ENCODE data around the gene ARHGAP6. TPM values are rescaled to one million over a fixed set of nuclear protein-coding genes. Genes with fewer than 3 reads are reported as not detected.

The ARHGAP6 gene
- total and polyA plus RNA-seq, 2 of the 13 experiments (the other 11 are each of a cell fraction or from before 2014, with no cell fraction given): 0.11 TPM; not detected in 1

- CTCF ChIA-PET (ENCODE audit: low intra/inter-chr PET ratio, low total read pairs): no interaction called here
These were observed 12.4 kb upstream of the ARHGAP6 start for GRCh38 chrX:11678158-11678557.

More at GRCh38 chrX:11678158-11678557, 12.4 kb upstream of the ARHGAP6 start:
- Histone ChIP-seq H3K79me2 (ENCODE audit: insufficient read depth, low read length) (no peaks in the 10 kb centered on the region), H3K27ac (ENCODE audit: extremely low read length, insufficient read depth, low read length) (no peak overlapping the region), H3K4me3 (replicated peaks in 1 of 3; ENCODE audit: insufficient read depth in 1 of 3, low read depth in 2 of 3, low read length in 3 of 3) (no peak overlapping the region), H3K36me3 (replicated peaks in 1 of 2; ENCODE audit: control insufficient read depth in 1 of 2, insufficient read depth in 2 of 2, low read length in 2 of 2) (no peaks in the 10 kb centered on the region), H3K27me3 (ENCODE audit: control insufficient read depth in 1 of 2, insufficient read depth in 2 of 2, low read length in 2 of 2) (no peaks in the 10 kb centered on the region), H2AFZ (ENCODE audit: low read length) (no peak overlapping the region), H3K9me3 (ENCODE audit: low read length) (no peaks in the 10 kb centered on the region), H3K4me1 (ENCODE audit: insufficient read depth, low read length) (no peaks in the 10 kb centered on the region), H3K4me2 (ENCODE audit: low read depth, low read length) (no peak overlapping the region), H4K20me1 (ENCODE audit: insufficient read depth, low read length) (no peaks in the 10 kb centered on the region), H3K9ac (ENCODE audit: insufficient read depth, low read depth, low read length) (no peak overlapping the region)
- intact Hi-C loops (cut with micrococcal nuclease; ENCODE audit: unreplicated experiment): no loop called here
- no peak for FAIRE-seq
- in situ Hi-C loops (cut with HindIII; ENCODE audit: extremely low pct_ligation_motif_present, low pct_unique_long_range_greater_than_20kb): no loop called here
- DNase-seq (ENCODE audit: low spot score): no peak
- TF ChIP-seq, protein P1, sequence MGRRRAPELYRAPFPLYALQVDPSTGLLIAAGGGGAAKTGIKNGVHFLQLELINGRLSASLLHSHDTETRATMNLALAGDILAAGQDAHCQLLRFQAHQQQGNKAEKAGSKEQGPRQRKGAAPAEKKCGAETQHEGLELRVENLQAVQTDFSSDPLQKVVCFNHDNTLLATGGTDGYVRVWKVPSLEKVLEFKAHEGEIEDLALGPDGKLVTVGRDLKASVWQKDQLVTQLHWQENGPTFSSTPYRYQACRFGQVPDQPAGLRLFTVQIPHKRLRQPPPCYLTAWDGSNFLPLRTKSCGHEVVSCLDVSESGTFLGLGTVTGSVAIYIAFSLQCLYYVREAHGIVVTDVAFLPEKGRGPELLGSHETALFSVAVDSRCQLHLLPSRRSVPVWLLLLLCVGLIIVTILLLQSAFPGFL (CRISPR knock-in tag; IDR thresholded peaks at IDR 0.05): no peak
- TF ChIP-seq PAWR (CRISPR knock-in tag; IDR thresholded peaks at IDR 0.05; ENCODE audit: borderline replicate concordance) (no peak), ZBTB4 (CRISPR knock-in tag; IDR thresholded peaks at IDR 0.05; ENCODE audit: borderline replicate concordance) (no peak), SP4 (CRISPR knock-in tag; IDR thresholded peaks at IDR 0.05) (no peak), ZNF589 (CRISPR knock-in tag; conservative IDR thresholded peaks at IDR 0.05) (no peak), ZNF224 (CRISPR knock-in tag; IDR thresholded peaks at IDR 0.05) (no peak), NFKB2 (CRISPR knock-in tag; IDR thresholded peaks at IDR 0.05; ENCODE audit: borderline replicate concordance) (no peak), ZFP36 (IDR thresholded peaks at IDR 0.05; ENCODE audit: borderline replicate concordance, low read depth, low read length, partially characterized antibody) (no peak), HNF4G (IDR thresholded peaks at IDR 0.05; ENCODE audit: borderline replicate concordance, low read depth, low read length) (no peak), HNF4G (CRISPR knock-in tag; IDR thresholded peaks at IDR 0.05; ENCODE audit: borderline replicate concordance, low read depth) (no peak), ZNF598 (CRISPR knock-in tag; IDR thresholded peaks at IDR 0.05; ENCODE audit: borderline replicate concordance) (no peak), NFIC (IDR thresholded peaks at IDR 0.05; ENCODE audit: low read length) (no peak), GABPB1 (CRISPR knock-in tag; IDR thresholded peaks at IDR 0.05) (no peak), NFRKB (IDR thresholded peaks at IDR 0.05) (no peak), ZNF3 (CRISPR knock-in tag; IDR thresholded peaks at IDR 0.05) (no peak)
- TF ChIP-seq, protein P2, sequence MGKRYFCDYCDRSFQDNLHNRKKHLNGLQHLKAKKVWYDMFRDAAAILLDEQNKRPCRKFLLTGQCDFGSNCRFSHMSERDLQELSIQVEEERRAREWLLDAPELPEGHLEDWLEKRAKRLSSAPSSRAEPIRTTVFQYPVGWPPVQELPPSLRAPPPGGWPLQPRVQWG (CRISPR knock-in tag; IDR thresholded peaks at IDR 0.05; ENCODE audit: borderline replicate concordance, low read depth): no peak
- POLR2A ChIA-PET: no interaction called here
- 17% methylated on average over 5 of the region's 5 CpGs for WGBS (ENCODE audit: low lambda C conversion rate)
- ATAC-seq: no peak
- no TSS peak for BruUV-seq (replicated peaks)

All from HepG2 (cell line).